ENCODE data around the gene TRPM3.

GRCh38 chr9:70950270-70950669, 171.2 kb downstream of the TRPM3 start:
- TF ChIP-seq CTCF (IDR thresholded peaks at IDR 0.05) = no peak
- TF ChIP-seq POLR2A (IDR thresholded peaks at IDR 0.05) = no peak
